Measurements from ENCODE around the gene GPR15LG.

The GPR15LG gene

DNA sequence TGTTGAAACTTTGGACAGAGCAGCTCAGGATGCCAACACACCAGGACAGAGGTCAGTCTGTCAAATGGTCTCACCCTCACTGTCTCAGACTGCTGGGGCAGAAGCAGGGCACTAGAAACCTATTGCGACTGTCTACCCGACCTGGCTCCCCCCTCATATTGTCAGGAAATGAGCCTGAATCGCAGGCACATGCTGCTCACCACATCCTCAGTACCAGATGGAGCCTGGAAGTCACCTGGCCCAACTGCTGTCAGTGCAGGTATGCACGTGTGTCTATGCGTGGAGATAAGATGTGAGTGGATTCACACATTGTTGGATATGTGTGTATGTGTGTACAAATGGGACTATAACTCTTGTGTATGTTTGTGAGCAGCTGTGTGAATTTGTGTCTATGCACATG, 17.5 kb downstream of the GPR15LG start:
- no peak overlapping the region for H3K4me3 ChIP-seq (replicated peaks; ENCODE audit: low read depth, low read length)
- no peak for DNase-seq (ENCODE audit: extremely low read depth, low read depth)
- TF ChIP-seq CTCF (IDR thresholded peaks at IDR 0.05; ENCODE audit: low read depth, low read length, missing control alignments), result no peak

GRCh38 chr10:84193327-84193726, 19.7 kb downstream of the GPR15LG start:
- no peak for TF ChIP-seq CTCF (IDR thresholded peaks at IDR 0.05; ENCODE audit: low read depth, low read length, missing control alignments)
- H3K4me3 ChIP-seq (replicated peaks; ENCODE audit: low read depth, low read length), result no peak overlapping the region
- DNase-seq (ENCODE audit: extremely low read depth, low read depth), result no peak

DNA sequence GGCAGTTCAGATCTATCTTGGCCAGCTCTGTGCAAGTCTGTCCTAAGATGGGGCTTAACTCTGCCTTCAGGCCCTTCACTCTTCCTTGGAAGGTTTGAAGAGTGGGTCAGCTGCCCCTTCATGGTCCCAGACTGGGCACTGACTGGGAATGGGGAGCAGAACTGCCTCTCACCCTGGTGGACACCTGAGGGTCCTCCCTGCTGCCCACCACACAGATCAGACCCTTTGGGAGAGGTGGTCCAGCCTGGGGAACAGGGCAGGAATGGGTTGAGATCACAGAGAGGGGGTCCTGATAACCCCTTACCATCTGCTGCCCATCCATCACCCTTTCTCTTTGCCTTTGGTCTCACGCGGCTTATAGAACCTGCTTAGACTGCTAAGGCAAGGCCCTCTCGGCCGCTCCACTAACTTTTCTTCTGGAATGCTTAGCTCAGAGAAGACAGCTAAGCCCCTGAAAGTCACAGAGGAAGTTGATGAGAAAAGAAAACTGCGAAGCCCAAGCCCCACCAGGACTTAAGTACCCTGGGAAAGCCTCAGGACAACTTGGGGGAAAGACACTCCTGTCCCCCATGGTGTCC, 20.3 kb downstream of the GPR15LG start:
- DNase-seq (ENCODE audit: extremely low read depth, low read depth), result no peak
- H3K4me3 ChIP-seq (replicated peaks; ENCODE audit: low read depth, low read length), result no peak overlapping the region
- TF ChIP-seq CTCF (IDR thresholded peaks at IDR 0.05; ENCODE audit: low read depth, low read length, missing control alignments), result no peak

DNA sequence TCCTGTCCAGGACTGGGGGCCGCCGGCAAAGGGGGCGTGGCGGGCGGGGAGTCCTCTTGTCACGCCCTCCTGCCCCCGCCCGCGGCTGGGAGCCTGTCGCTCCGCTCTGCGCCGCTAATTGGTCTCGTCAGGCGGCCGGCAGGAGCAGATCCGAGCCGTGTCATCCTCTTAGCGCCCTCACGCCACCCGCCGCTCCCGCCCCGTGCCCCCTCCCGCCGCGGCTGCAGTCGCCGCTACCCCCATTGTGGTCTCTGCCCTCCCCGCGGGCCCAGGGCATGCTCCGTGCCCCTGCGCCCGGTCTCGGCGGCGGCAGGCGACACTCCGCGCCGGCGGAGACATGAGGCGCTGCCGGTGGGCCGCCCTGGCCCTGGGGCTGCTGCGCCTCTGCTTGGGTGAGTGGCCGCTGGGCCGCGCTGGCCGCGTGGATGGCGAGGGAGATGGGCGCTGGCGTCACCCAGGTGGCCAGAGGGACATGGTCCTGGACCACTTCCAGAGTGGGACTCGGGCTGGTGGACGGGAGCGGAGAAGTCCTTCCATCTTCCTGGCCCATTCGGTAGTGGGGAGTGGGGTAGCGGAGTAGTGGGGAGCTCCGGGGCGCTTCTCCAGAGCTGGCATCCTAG, 20.9 kb downstream of the GPR15LG start, which contains the start of gene CDHR1:
Gene CDHR1 (plus strand): TSS at position 114 of the 620 bp plus-strand sequence. CDS start 224 bp downstream, at position 338.
- no peak within 1 kb of the TSS for H3K4me3 ChIP-seq (replicated peaks; ENCODE audit: low read depth, low read length)
- TF ChIP-seq CTCF (IDR thresholded peaks at IDR 0.05; ENCODE audit: low read depth, low read length, missing control alignments), result no peak
- no peak for DNase-seq (ENCODE audit: extremely low read depth, low read depth)

GRCh38 chr10:84195044-84195830, 21.6 kb downstream of the GPR15LG start:
- TF ChIP-seq CTCF (IDR thresholded peaks at IDR 0.05; ENCODE audit: low read depth, low read length, missing control alignments), result no peak
- DNase-seq (ENCODE audit: extremely low read depth, low read depth), result no peak
- no peak overlapping the region for H3K4me3 ChIP-seq (replicated peaks; ENCODE audit: low read depth, low read length)

DNA sequence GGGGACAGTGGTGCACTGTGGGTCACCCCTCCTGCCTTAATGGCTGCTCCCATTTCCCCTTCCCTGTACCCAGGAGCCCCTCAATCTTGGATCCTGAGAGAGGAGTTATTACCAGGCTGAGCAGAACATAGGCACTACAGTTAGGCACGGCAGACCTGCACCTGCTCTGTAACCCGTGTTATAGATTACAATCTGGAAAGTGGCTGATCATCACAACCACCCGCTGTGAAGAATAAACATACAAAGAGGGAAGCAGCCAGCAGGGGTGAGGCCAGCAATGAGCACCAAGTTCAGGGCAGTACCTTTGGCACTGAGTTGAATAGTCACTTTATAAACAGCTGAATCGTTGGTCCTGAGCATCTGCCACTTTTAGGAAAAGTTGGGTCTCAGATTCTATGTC, 22.5 kb downstream of the GPR15LG start:
- DNase-seq (ENCODE audit: extremely low read depth, low read depth), result no peak
- no peak for TF ChIP-seq CTCF (IDR thresholded peaks at IDR 0.05; ENCODE audit: low read depth, low read length, missing control alignments)
- no peak overlapping the region for H3K4me3 ChIP-seq (replicated peaks; ENCODE audit: low read depth, low read length)
